ENCODE results near the gene TMEM151A.

TMEM151A gene

GRCh38 chr11:66283461-66284105, 8.1 kb upstream of the TMEM151A start:
- DNase-seq: no peak

- no peak for DNase-seq
Measured at GRCh38 chr11:66284526-66285078, 7.1 kb upstream of the TMEM151A start.

- no peak for DNase-seq
Measured at GRCh38 chr11:66285250-66285947, 6.3 kb upstream of the TMEM151A start.

- no peak for DNase-seq
Measured at GRCh38 chr11:66286699-66287098, 5.0 kb upstream of the TMEM151A start.

GRCh38 chr11:66287211-66287888, 4.3 kb upstream of the TMEM151A start:
- DNase-seq: no peak

GRCh38 chr11:66287889-66288670, 3.6 kb upstream of the TMEM151A start:
- no peak for DNase-seq

GRCh38 chr11:66288671-66289547, 2.8 kb upstream of the TMEM151A start, which contains the start of gene YIF1A:
YIF1A (minus strand) TSS chr11:66289143; CDS start chr11:66288985, 158 bp downstream.
- peak; percentile 99 for DNase-seq

- peak; percentile 83 for DNase-seq
Measured at GRCh38 chr11:66289548-66290329, 2.0 kb upstream of the TMEM151A start.

GRCh38 chr11:66290330-66290621, 1.4 kb upstream of the TMEM151A start:
- DNase-seq: no peak

GRCh38 chr11:66291303-66291705, 390 bp upstream of the TMEM151A start:
- DNase-seq: no peak

- no peak for DNase-seq
Measured at GRCh38 chr11:66292543-66293332, 1.0 kb downstream of the TMEM151A start.

GRCh38 chr11:66293352-66293751, 1.7 kb downstream of the TMEM151A start:
- no peak for DNase-seq

- no peak for DNase-seq
Measured at GRCh38 chr11:66293777-66294625, 2.3 kb downstream of the TMEM151A start.

GRCh38 chr11:66294626-66295620, 3.2 kb downstream of the TMEM151A start:
- no peak for DNase-seq

GRCh38 chr11:66297610-66298009, 5.9 kb downstream of the TMEM151A start:
- DNase-seq: no peak

GRCh38 chr11:66299186-66299585, 7.5 kb downstream of the TMEM151A start:
- DNase-seq: no peak

- DNase-seq: no peak
Measured at GRCh38 chr11:66302656-66303055, 11.0 kb downstream of the TMEM151A start.

GRCh38 chr11:66309475-66309874, 17.8 kb downstream of the TMEM151A start:
- no peak for DNase-seq
